Measurements from ENCODE around the gene AKR7A3.

DNA sequence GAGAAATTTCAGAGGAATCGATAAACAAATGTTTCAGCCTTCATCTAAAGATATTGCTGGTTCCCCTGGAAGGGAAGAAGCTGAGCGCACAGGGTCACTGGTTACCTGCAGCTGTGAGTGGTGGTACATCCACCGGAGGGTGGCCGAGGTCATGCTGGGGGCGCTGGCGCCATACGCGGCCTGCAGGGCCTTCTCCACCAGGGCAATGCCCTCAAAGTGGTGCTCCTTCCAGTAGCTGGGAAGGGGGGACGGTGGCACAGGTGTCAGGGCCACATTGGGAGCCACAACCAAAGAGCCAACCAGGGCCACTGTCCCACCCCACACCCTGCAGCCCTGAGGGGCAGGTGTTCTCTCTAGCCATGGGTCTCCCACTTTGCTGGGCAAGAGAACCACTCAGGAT is 4.7 kb downstream of the AKR7A3 start:
- TF ChIP-seq EP300 (IDR thresholded peaks at IDR 0.05), result no peak
- TF ChIP-seq, protein P1, sequence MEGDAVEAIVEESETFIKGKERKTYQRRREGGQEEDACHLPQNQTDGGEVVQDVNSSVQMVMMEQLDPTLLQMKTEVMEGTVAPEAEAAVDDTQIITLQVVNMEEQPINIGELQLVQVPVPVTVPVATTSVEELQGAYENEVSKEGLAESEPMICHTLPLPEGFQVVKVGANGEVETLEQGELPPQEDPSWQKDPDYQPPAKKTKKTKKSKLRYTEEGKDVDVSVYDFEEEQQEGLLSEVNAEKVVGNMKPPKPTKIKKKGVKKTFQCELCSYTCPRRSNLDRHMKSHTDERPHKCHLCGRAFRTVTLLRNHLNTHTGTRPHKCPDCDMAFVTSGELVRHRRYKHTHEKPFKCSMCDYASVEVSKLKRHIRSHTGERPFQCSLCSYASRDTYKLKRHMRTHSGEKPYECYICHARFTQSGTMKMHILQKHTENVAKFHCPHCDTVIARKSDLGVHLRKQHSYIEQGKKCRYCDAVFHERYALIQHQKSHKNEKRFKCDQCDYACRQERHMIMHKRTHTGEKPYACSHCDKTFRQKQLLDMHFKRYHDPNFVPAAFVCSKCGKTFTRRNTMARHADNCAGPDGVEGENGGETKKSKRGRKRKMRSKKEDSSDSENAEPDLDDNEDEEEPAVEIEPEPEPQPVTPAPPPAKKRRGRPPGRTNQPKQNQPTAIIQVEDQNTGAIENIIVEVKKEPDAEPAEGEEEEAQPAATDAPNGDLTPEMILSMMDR (IDR thresholded peaks at IDR 0.05), result no peak
- TF ChIP-seq POLR2A (IDR thresholded peaks at IDR 0.05; ENCODE audit: low read depth), result no peak
